Measurements from ENCODE around the gene LPCAT2. TPM values are rescaled to one million over a fixed set of nuclear protein-coding genes. Genes with fewer than 3 reads are reported as not detected.

Gene LPCAT2
- total and polyA plus RNA-seq, 4 donors: 0.96 to 4.2 (median 2.7) TPM

DNA sequence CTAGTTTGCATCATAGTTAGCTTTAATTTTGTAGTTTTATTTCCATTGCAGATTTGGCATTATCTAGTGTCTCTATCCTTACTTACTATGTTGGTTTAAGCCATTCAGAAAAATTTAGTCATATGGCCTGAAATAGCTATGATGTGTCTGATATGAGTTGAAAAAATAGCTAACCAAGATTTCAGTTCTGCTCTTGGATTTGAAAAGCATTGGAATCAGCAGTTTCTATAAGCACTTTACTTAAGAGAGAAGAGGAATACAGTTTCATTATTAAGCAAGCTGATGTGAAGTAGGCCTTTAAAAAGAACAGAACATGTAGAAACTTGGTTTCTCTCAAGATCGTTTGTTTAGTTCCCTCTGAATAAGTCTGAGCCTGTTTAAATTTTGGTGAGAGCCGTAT, 25.9 kb downstream of the LPCAT2 start:
- H3K9ac ChIP-seq (ENCODE audit: low read depth in 1 of 2, low read length in 2 of 2): no peak overlapping the region
- no peak for TF ChIP-seq NR2F2 (IDR thresholded peaks at IDR 0.05)
- TF ChIP-seq SP1 (IDR thresholded peaks at IDR 0.05): no peak
- TF ChIP-seq, protein P1, sequence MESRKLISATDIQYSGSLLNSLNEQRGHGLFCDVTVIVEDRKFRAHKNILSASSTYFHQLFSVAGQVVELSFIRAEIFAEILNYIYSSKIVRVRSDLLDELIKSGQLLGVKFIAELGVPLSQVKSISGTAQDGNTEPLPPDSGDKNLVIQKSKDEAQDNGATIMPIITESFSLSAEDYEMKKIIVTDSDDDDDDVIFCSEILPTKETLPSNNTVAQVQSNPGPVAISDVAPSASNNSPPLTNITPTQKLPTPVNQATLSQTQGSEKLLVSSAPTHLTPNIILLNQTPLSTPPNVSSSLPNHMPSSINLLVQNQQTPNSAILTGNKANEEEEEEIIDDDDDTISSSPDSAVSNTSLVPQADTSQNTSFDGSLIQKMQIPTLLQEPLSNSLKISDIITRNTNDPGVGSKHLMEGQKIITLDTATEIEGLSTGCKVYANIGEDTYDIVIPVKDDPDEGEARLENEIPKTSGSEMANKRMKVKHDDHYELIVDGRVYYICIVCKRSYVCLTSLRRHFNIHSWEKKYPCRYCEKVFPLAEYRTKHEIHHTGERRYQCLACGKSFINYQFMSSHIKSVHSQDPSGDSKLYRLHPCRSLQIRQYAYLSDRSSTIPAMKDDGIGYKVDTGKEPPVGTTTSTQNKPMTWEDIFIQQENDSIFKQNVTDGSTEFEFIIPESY (IDR thresholded peaks at IDR 0.05): no peak
- no peak for TF ChIP-seq YY1 (IDR thresholded peaks at IDR 0.05)
- TF ChIP-seq, protein P2, sequence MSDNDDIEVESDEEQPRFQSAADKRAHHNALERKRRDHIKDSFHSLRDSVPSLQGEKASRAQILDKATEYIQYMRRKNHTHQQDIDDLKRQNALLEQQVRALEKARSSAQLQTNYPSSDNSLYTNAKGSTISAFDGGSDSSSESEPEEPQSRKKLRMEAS (IDR thresholded peaks at IDR 0.05): no peak
- TF ChIP-seq RXRA (IDR thresholded peaks at IDR 0.05): no peak
- no peak for TF ChIP-seq JUND (IDR thresholded peaks at IDR 0.05)
- no peak for TF ChIP-seq FOXA2 (IDR thresholded peaks at IDR 0.05)
- no peak for TF ChIP-seq GABPA (IDR thresholded peaks at IDR 0.05 in 1 of 2, conservative IDR thresholded peaks at IDR 0.05 in 1 of 2)
- TF ChIP-seq, protein P3, sequence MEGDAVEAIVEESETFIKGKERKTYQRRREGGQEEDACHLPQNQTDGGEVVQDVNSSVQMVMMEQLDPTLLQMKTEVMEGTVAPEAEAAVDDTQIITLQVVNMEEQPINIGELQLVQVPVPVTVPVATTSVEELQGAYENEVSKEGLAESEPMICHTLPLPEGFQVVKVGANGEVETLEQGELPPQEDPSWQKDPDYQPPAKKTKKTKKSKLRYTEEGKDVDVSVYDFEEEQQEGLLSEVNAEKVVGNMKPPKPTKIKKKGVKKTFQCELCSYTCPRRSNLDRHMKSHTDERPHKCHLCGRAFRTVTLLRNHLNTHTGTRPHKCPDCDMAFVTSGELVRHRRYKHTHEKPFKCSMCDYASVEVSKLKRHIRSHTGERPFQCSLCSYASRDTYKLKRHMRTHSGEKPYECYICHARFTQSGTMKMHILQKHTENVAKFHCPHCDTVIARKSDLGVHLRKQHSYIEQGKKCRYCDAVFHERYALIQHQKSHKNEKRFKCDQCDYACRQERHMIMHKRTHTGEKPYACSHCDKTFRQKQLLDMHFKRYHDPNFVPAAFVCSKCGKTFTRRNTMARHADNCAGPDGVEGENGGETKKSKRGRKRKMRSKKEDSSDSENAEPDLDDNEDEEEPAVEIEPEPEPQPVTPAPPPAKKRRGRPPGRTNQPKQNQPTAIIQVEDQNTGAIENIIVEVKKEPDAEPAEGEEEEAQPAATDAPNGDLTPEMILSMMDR (IDR thresholded peaks at IDR 0.05; ENCODE audit: low read depth, low read length, missing input control): no peak
- no peak for TF ChIP-seq EGR1 (IDR thresholded peaks at IDR 0.05; ENCODE audit: low read depth in 2 of 2)
- H3K4me1 ChIP-seq (ENCODE audit: control insufficient read depth in 4 of 4, insufficient read depth in 4 of 4, low read length in 3 of 4): no peaks in the 10 kb centered on the region
- H3K9me3 ChIP-seq (ENCODE audit: control insufficient read depth in 4 of 4, low read length in 3 of 4): no peaks in the 10 kb centered on the region
- no peaks in the 10 kb centered on the region for H3K27me3 ChIP-seq (ENCODE audit: control insufficient read depth in 4 of 4, insufficient read depth in 4 of 4, low read length in 3 of 4)
- H3K4me3 ChIP-seq (ENCODE audit: low read depth in 1 of 3, low read length in 3 of 3): no peak overlapping the region
- 79% methylated on average over 2 of the region's 2 CpGs for WGBS
- no peak for DNase-seq (ENCODE audit: low spot score)
- H3K27ac ChIP-seq (ENCODE audit: low read depth in 1 of 2, low read length in 2 of 2): no peak overlapping the region
- H3K36me3 ChIP-seq (ENCODE audit: control insufficient read depth in 4 of 4, insufficient read depth in 3 of 4, low read depth in 1 of 4, low read length in 3 of 4): no peaks in the 10 kb centered on the region

DNA sequence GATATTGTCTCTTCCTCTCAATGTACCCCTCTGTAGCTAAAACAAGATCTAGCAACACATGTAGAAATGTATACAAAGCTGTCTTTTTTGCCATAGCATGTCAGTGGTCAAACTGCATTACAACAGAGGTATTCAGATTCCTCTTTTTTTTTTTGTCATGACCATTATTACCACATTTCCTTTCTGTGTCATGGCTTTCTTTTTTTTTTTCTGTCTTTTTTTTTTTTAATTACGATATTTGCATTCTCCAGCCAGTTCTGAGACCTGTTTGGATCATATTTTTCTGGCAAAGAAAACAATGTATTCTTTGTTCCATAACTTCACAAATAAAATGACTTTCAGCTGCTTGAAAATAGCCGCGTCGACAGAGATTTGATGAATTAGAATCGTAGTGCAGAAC, 30.2 kb downstream of the LPCAT2 start:
- Histone ChIP-seq H3K27ac (ENCODE audit: low read depth in 1 of 2, low read length in 2 of 2) (no peak overlapping the region), H3K27me3 (ENCODE audit: control insufficient read depth in 4 of 4, insufficient read depth in 4 of 4, low read length in 3 of 4) (no peaks in the 10 kb centered on the region), H3K36me3 (ENCODE audit: control insufficient read depth in 4 of 4, insufficient read depth in 3 of 4, low read depth in 1 of 4, low read length in 3 of 4) (no peaks in the 10 kb centered on the region), H3K4me1 (ENCODE audit: control insufficient read depth in 4 of 4, insufficient read depth in 4 of 4, low read length in 3 of 4) (no peaks in the 10 kb centered on the region), H3K9ac (ENCODE audit: low read depth in 1 of 2, low read length in 2 of 2) (no peak overlapping the region), H3K9me3 (ENCODE audit: control insufficient read depth in 4 of 4, low read length in 3 of 4) (no peaks in the 10 kb centered on the region), H3K4me3 (ENCODE audit: low read depth in 1 of 3, low read length in 3 of 3) (no peak overlapping the region)
- 63% methylated on average over 5 of the region's 5 CpGs for WGBS
- no peak for DNase-seq (ENCODE audit: low spot score)
- TF ChIP-seq GABPA (IDR thresholded peaks at IDR 0.05 in 1 of 2, conservative IDR thresholded peaks at IDR 0.05 in 1 of 2) (no peak), TAF1 (conservative IDR thresholded peaks at IDR 0.05) (no peak), FOXA2 (IDR thresholded peaks at IDR 0.05) (no peak), RAD21 (IDR thresholded peaks at IDR 0.05) (no peak), SP1 (IDR thresholded peaks at IDR 0.05) (no peak), EGR1 (IDR thresholded peaks at IDR 0.05; ENCODE audit: low read depth in 2 of 2) (no peak), FOXA1 (IDR thresholded peaks at IDR 0.05) (no peak), HNF4A (conservative IDR thresholded peaks at IDR 0.05) (no peak), RXRA (IDR thresholded peaks at IDR 0.05) (no peak), JUND (IDR thresholded peaks at IDR 0.05) (no peak), HNF4G (IDR thresholded peaks at IDR 0.05) (no peak)
- TF ChIP-seq, protein P1 (IDR thresholded peaks at IDR 0.05): no peak
- TF ChIP-seq, protein P2 (IDR thresholded peaks at IDR 0.05): no peak
- TF ChIP-seq, protein P4, sequence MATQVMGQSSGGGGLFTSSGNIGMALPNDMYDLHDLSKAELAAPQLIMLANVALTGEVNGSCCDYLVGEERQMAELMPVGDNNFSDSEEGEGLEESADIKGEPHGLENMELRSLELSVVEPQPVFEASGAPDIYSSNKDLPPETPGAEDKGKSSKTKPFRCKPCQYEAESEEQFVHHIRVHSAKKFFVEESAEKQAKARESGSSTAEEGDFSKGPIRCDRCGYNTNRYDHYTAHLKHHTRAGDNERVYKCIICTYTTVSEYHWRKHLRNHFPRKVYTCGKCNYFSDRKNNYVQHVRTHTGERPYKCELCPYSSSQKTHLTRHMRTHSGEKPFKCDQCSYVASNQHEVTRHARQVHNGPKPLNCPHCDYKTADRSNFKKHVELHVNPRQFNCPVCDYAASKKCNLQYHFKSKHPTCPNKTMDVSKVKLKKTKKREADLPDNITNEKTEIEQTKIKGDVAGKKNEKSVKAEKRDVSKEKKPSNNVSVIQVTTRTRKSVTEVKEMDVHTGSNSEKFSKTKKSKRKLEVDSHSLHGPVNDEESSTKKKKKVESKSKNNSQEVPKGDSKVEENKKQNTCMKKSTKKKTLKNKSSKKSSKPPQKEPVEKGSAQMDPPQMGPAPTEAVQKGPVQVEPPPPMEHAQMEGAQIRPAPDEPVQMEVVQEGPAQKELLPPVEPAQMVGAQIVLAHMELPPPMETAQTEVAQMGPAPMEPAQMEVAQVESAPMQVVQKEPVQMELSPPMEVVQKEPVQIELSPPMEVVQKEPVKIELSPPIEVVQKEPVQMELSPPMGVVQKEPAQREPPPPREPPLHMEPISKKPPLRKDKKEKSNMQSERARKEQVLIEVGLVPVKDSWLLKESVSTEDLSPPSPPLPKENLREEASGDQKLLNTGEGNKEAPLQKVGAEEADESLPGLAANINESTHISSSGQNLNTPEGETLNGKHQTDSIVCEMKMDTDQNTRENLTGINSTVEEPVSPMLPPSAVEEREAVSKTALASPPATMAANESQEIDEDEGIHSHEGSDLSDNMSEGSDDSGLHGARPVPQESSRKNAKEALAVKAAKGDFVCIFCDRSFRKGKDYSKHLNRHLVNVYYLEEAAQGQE (IDR thresholded peaks at IDR 0.05): no peak

Data from liver (tissue), 9 donors.